GM19455 (cell line): ENCODE measurements around the gene NUBP1.
"Not testable (repeated sequence)": the region's sequence is repeated elsewhere in the genome, so short reads cannot be mapped to it uniquely, and the experiment has no call there.

ENCODE experiments used
- ATAC-seq: cut with Tn5 transposase; IDR thresholded peaks from one replicate; pipeline ENCODE4 v1.9.1; 2021; ENCODE audit not compliant: unreplicated experiment

Gene NUBP1

DNA sequence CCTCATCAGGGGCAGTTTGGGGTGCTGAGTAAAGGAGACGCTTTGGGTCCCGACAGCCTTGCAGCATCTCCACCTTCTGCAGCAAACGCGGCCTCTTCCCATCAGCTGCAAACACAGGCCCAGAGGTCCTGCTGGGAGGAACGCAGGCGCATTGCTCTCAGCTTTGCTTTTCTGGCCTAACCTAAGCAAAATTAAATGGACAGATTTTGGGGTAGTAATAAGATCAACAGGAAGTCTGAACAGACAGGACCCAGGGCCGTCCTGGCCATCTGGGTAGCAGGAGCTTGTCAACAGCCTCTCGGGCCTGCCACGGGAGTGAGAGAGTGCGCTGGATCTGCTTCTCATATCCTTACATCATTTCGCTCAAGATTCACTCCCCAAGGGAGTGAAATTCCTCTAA lies 7.2 kb downstream of the NUBP1 start:
- ATAC-seq: no peak

DNA sequence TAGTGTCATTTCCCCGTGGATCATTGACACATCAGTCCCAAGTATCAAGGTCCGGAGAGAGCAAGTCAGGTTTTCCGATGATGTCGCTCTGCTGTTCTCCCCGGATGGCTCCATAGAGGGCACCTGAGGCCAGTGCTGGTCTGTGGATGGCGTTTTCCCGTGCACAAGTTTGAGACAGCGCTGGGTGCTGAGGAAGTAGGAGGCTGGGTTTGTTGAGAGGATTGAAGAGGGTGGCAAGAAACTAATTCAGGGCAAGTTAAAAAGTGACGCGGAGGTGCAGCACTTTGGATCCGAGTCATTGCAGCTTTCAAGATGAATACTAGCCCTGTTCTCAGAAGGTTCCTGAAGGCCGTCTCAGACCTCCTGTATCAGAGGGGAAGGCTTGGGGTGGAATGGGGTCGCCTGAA lies 7.7 kb downstream of the NUBP1 start:
- no peak for ATAC-seq

DNA sequence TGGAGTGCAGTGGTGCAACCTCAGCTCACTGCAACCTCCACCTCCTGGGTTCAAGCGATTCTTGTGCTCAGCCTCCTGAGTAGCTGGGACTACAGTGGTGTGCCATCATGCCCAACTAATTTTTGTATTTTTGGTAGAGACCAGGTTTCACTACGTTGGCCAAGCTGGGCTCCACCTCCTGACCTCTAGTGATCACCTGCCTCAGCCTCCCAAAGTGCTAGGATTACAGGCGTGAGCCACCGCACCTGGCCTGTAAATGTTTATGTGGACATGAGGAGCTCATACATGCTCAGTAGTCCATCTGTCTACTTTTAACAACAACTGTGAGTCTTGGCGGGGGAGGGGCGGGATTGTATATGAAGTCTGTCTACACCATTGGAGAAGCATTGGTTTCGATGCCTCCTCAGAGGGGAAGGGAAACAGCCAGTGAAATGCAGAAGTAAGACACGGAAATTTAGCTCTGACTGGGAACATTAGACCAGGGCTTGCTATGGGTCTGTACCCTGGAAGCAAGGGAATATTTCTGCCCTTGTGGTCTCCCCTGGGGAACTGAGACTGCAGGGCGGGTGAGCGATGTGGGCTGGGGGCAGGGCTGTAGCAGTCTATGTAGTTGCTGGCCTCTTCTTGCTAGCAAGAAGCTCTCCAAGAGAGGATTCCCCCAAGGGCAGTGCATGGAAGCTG lies 9.3 kb downstream of the NUBP1 start:
- peak; percentile 47 for ATAC-seq

GRCh38 chr16:10753670-10754069 lies 10.0 kb downstream of the NUBP1 start:
- no peak for ATAC-seq

GRCh38 chr16:10754941-10755340 lies 11.3 kb downstream of the NUBP1 start:
- no peak for ATAC-seq

DNA sequence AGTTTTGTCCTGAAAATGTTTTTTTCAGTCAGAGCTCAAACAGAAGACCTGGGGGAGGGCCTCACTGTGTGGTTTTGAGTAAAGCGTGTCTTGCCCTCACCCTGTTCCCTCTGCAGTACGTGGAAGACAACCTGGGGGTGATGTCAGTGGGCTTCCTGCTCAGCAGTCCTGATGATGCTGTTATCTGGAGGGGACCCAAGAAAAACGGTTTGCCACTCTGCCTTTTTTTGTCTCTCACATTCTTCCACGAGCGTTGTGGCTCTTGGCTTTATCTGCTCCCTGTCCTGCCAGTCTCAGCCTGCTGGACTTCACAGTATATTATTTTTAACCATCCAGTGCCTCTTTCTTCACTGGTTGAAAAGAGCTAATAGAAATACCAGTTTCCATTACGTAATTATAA lies 12.9 kb downstream of the NUBP1 start:
- no peak for ATAC-seq

DNA sequence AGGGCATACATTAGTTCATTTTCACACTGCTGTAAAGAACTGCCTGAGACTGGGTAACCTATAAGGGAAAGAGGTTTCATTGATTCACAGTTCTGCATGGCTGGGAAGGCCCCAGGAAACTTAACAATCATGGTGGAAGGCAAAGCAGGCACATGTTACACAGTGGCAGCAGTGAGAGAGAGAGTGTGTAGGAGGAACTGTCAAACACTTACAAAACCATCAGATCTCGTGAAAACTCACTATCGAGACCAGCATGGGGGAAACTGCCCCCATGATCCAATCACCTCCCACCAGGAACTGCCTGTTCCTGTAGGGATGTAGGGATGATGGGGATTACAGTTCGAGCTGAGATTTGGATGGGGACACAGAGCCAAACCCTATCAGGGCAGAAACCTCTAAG lies 17.2 kb downstream of the NUBP1 start:
- no peak for ATAC-seq

- ATAC-seq: no peak
Observed at GRCh38 chr16:10761373-10761772, 17.7 kb downstream of the NUBP1 start.

GRCh38 chr16:10762336-10763016 lies 18.8 kb downstream of the NUBP1 start:
- no peak for ATAC-seq

DNA sequence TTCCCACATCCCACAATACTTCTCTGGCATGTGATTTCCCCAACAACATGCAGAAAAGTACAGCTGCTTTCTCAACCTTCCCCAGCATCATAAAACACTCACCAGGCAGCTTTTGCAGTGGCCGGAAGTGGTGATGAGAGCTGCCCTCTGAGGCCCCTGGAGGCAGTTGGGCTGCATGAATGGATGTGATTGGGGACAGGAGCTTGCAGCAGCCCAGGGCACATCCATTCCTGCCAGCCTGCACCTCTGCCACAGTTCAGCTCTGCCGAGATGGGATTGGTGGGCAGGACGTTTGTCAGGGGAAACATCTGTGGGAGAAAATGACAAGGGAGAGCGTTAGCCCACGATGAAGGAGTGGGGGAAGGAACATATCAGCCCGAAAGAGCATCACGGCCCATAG lies 19.8 kb downstream of the NUBP1 start:
- ATAC-seq: no peak

DNA sequence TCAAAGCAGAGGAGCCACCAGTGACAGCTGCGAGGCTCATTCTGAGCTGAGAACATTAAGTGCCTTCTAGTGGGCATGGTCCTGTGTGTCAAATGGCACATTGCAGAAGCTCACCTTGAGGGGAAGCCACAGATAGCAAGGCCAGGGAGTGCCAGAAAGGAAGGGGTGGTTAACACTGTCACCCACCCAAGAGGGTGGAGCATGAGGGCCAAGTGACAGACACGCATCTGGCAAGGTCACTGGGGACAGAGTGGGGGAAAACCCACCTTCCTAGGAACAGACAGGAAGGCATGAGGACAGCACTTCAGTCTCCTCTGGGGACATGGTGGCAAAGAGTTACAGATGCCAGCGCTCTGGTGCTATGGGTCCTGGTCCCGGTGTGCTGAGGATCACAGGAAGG lies 22.1 kb downstream of the NUBP1 start:
- ATAC-seq: no peak

DNA sequence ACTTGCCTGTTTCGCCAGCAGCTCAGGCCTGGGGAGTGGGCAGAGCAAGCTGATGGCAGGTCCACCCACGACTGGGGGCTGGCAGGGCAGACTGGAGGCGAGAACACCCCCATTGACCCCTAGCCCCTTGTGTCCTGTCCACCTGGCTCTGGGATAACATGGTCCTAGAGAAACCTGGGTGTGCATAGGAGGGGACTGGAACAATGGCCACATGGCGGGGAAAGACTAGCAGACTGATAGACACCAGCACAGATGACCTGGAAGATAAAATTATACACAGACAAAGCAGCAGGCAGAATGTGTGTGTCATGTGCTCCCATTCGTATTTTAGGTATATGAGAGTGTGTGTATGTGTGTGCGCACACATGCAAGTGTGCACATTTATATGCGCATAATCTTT lies 23.5 kb downstream of the NUBP1 start:
- no peak for ATAC-seq

DNA sequence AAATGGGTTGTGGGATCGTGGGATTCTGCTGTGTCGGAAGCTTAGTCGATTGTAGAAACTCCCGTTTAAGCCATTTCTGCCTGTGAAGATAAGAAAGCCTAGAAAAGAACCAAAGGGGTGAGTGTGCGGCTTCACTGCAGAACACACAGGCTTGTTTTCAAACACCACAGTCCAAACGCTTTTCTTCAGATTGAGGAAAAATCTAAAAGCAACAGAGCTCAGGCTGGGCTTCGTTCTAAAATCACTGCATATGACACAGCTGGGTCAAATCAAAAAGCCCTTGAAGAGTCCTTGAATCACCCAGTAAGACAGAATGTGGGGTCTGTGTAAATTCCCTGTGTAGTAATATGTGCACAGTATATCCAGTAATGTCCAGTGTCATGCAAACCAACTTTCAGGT lies 25.7 kb downstream of the NUBP1 start:
- no peak for ATAC-seq

DNA sequence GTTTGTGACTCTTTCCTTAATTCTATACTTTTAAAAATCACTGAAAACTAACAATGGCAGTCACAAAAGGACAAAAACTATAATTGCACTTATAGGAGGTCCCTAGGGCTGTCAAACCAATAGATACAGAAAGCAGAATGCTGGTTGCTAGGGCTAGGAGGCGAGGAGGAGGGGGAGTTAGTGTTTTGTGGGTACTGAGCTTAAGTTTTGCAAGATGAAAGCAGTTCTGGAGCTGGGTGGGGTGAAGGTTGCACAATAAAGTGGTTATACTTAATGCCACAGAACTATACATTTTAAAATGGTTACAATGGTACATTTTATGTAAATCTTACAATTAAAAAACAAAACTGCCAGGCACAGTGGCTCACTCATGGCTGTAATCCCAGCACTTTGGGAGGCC lies 27.3 kb downstream of the NUBP1 start:
- ATAC-seq: no peak

GRCh38 chr16:10776280-10776679 lies 32.6 kb downstream of the NUBP1 start:
- no peak for ATAC-seq

DNA sequence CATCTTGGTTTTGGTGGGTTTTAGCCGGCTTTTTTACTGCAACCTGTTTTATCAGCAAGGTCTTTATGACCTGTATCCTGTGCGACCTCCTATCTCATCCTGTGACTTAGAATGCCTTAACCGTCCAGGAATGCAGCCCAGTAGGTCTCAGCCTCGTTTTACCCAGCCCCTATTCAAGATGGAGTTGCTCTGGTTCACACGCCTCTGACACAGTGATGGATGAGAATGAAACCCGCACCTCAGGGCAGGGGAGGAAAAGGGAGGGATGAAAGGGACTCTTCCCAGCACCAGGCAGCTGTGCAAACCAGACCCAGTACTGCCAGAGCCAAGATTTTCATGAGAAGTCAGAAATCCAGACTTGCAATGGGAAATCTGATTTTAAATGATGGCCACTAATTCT lies 33.3 kb downstream of the NUBP1 start:
- ATAC-seq: not testable (repeated sequence)

- ATAC-seq: no peak
Observed at GRCh38 chr16:10777356-10777755, 33.7 kb downstream of the NUBP1 start.

GRCh38 chr16:10779908-10780307 lies 36.3 kb downstream of the NUBP1 start:
- not testable (repeated sequence) for ATAC-seq

DNA sequence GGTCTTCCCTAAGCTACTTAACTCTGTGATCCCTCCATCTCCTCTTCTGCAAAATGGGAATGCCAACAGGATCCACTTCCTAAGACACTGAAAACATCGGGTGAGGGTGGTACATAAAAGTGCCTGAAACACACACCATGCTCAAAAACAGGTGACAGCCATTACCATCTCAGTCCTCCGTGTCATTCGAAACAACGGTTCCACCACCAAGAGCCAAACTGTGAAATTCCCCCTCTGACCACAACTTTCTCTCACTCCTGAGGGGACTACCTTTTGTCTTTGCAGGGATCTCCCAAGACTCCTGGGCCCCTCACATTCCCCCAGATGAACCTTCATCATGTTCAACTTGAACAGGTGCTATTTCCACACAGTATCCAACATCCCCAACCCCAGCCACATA lies 37.0 kb downstream of the NUBP1 start:
- no peak for ATAC-seq

DNA sequence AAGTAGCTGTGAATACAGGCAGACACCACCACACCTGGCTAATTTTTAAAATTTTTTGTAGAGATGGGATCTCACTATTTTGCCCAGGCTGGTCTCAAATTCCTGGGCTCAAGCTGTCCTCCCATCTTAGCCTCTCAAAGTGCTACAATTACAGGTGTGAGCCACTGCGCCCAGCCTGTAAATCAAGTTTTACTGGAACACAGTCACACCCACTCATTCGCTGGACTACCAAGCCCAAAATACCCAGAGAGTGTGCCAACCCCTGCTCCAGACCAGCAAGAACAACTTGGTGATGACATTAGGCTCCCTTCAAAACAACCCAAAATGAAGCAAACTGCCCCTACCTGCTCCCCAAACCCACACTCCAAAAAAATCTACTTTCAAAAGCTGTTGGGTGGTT lies 39.0 kb downstream of the NUBP1 start:
- no peak for ATAC-seq

DNA sequence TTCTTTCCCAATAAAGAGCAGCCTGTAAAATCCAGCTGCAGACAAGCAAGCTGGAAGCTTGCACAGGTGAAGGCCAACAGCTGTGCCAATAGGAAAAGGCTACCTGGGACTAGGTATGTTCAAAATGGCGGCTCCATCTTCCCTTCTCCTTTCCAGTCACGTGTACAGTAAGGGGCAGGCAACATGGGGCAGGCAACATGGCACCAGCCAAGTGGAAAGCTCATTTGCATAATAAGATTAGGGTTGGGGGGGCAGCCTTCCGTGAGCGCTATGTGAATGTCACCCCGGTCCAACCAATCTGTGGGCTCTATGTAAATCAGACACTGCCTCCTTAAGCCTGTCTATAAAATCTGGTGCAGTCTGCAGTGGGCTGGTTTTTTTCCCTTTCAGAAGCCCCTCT lies 43.7 kb downstream of the NUBP1 start:
- ATAC-seq: no peak

DNA sequence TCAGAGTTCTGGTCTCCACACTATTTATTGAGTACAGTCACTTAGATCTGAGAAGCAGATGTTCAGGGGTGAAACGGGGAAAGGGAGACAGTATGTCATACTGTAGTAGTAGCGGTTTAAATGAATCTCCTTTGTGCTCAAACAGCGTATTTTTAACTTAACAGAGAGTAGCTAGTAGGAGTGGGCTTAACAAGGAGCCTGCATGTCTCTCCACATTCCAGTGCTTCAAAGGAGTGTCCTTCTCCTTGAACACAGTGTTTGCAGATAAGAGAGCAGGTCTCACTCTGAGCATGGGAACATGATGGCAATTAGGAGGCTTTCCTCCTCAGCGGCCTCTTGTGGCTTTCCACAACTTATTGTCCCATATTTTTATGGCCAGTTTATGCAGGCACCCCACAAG lies 45.0 kb downstream of the NUBP1 start:
- ATAC-seq: not testable (repeated sequence)

GRCh38 chr16:10791048-10791447 lies 47.4 kb downstream of the NUBP1 start:
- ATAC-seq: no peak
